ENCODE data around the gene BTBD9.

The BTBD9 gene

DNA sequence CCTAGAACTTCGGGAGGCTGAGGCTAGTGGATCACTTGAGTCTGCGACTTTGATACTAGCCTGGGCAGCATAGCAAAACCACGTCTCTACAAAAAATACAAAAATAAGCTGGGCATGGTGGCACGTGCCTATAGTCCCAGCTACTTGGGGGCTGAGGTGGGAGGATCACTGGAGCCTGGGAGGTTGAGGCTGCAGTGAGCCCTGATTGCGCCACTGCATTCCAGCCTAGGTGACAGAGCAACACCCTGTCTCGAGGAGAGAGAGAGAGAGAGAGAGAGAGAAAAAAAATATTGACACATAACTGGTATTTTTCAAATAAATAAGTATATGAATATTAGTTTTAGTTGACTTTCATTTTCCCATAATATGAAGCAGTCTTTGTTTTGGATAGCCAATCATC lies 222.2 kb downstream of the BTBD9 start:
- no peak for DNase-seq

DNA sequence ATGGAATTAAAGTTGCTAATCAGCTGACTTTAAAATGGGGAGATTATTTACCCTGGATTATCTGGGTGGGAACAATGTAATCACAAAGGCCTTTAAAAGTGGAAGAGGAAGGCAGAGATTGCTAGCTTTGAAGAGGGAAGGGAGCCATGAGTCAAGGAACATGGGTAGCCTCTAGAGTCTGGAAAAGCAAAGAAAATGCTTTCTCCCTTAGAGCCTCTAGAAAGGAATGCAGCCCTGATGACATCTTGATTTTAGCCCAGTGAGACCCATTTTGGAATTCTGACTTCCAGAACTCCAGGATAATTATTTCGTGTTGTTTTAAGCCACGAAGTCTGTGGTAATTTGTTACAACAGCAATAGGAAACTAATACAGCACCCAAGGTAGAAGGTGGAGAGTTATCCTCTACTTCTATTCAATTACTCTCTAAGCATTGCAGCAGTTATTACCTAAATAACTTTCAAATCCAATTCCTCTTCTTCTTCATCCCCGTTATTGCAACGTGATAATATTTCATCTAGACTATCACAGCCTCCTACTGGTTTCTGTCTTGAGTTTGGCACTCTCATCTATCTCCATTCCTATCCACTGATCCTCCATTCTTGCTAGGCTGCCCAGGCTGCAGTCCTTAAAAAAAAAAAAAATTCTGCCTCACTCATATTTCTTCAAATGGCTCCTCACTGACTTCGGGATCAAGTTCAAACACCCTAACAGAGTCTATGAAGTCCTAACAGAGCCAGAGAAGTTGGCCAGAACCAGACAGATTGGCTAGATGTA lies 224.3 kb downstream of the BTBD9 start:
- DNase-seq, result no peak

DNA sequence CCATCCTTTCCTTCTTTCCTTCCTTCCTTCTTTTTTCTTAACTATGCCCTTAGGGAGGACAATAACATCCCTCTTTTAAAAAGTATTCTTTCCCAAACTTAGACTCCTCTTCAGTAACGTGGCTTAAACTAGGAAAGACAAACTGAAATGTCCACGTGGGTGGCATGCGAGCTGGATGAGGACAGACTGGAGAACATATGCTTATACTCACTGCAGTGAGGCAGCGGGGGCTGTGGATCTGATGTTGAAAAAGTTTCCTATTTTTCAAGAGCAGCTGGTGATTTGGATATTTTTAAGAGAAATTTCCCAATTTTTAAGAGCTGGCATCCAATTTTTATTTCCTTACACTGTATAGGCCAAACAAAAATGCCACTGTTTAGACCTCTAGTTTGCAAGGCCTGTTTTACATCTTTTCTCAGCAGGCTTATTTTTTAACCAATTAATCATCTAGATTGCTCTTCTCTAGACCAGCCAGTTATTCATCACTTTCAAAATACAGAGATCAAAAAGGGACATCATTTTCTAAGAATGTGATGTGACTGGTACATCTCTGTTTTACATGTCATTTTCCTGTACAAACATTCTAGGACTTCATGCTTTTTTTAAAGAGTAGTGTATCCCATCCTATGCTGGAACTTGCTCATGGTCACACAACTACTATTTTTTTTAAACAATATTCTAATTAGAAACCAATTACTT lies 226.5 kb downstream of the BTBD9 start:
- no peak for DNase-seq

DNA sequence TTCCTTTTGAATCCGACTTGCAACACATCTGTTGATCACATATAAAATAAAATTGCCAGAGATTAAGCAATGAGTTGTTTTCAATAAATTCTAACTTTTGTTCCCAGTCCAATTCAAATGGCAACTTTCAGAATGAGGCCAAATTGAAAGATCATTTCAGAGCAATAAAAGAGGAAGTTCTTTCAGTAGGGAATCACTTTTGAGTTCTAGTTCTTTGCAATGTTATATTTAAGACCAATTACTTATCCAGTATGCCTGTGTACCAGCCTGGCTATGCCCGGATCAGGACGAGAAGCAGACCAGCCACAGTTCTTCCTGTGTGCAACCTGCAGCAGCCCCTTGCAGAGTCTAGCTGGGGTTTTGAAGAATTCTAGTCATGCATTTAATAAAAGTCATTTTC lies 232.5 kb downstream of the BTBD9 start:
- DNase-seq, result no peak

DNA sequence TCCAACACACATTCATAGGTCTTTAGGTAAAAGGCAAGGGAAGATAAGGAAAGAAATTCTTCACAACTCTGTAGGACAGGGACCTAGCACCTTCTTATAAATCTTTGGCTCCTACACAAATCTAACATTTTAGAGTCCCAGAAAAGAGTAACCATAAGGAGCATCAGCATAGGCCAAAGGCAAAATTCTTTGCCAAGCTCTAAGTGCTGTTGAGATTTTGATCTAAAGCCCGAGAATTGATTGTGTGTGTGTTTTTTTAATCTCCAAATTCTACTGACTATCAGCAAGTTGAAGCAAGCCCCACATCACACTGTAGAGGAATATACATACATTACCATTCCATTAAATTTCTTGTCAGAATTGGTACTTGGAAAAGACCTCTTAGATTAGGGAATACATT lies 233.6 kb downstream of the BTBD9 start:
- DNase-seq, result no peak

DNA sequence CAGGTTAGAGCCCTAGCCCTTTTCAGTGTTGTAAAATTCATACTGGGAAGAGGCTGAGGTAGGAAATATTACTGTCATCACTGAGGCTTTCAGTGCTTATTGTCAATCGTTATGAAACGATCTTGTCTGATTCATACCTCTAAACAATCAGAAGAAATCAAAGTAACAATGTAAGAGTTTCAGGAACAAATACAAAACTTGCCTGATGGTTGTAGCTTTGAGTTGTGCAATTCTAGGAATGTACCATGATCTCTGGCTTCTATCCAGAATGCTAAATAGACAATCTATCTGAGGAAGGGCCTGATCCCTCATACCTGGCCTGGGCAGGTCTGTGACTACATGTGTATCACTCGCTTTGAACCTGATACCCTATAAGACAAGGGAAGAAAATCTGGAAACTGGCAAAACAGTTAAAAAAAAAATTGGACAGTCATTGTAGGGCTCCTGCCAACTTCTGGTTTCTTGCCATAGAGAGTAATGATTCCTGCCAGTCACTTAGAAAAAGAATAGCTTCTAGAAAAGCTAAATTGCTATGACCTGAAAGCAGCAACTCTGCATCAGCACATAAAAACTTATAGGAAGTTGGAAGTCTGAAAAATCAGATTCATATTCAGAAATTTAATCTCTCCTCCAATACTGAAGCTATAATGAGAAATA lies 234.7 kb downstream of the BTBD9 start:
- DNase-seq, result no peak

DNA sequence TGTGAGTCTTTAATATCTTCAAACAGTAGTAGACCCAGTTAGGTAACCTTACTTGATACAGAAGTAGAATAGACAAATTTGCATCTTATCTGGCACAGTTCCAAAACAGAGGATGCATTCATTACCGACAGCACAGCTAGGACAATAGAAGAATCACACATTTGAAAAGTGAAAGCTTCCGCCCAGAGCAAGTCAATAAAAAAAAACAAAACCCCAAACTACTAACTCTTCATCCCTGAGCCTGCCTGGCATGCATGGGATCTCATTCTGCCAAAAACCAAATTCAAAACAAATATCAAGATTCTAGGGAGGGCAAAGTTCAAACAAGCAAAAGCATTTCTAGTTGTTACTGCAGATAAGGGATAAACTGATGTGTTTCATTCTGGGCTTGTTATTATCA lies 235.4 kb downstream of the BTBD9 start:
- no peak for DNase-seq

DNA sequence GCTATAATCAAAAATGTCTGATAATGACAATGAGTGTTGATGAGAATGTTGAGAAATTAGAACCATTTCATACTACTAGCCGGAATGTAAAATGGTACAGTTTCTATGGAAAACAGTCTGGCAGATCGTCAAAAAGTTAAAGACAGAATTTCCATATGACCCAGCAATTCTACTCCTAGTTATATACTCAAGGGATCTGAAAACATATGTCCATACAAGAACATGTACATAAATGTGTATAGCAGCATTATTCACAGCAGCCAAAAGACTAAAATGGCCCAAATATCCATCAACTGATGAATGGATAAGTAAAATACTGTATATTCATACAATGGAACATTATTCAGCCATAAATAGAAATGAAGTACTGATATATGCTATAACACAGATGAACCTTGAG lies 236.2 kb downstream of the BTBD9 start:
- DNase-seq, result no peak

DNA sequence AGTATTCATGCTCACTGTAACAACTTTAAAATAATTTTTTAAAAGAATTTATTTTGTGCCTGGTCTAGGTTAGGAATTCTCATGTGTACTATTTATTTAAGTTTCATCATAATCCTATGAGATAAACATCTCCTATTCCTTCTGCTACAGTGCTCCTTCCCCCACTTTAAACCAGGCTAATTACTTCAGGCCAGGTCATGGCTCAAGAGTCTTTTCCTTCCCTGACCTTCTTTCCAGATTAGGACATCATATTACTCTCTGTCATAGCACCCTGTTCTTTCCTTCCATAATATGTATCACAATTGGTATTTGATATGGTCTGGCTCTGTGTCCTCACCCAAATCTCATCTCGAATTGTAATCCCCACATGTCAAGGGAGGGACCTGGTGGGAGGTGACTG lies 239.0 kb downstream of the BTBD9 start:
- no peak for DNase-seq

DNA sequence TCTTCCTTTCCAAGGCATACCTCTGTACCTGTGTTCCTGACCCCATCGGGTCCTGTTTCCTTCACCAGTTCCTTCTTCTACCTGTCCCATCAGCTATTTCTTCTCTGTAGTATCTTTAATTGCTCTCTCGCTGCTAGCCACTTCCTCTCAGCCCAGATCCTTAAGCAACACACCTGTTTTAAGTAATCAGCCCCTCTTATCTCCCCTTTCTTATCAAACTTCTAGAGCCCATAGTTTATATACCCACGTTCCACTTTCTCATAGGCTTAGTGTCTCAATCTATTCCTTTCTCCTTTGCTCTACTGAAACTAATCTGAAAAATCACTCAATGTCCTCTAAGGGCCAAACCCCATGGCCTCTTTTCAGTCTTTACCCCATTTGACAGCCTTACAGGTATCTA lies 239.6 kb downstream of the BTBD9 start:
- DNase-seq, result no peak

DNA sequence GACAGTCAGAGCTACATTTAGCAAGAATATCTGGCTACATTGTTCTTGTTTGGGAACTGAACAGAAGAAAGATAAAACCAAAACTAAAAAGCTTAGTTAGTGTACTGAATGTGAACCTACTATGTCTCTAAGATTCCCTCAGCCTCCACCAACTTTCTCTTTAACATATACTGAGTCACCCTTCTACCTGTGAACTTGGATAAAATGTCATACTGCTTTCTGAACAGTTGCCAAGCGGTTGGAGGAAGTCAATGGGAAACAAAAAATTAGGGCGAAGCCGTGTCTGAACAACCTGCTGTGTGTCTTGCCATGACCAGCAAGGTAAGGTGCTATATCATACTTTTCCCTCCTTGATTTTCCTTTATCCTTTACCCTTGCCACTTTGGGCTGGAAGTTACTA lies 243.5 kb downstream of the BTBD9 start:
- no peak for DNase-seq

DNA sequence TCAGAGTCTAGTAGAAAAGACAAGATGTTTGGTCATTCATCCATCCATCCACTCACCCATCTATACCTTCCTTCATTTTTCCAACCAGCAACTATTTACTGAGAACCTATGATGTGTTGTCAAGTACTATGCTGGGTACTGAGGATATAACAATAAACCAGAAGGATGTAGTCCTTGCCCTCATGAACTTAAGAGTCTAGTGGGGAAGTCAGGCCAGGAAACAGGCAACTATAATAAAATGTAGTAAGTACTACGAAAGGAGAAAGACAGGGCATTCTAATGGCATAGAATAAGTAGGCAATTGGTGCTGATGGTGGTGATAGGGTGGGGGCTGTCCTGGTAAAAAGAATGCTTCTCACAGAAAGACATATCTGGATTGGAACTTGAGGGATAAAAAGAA lies 245.7 kb downstream of the BTBD9 start:
- DNase-seq, result no peak

DNA sequence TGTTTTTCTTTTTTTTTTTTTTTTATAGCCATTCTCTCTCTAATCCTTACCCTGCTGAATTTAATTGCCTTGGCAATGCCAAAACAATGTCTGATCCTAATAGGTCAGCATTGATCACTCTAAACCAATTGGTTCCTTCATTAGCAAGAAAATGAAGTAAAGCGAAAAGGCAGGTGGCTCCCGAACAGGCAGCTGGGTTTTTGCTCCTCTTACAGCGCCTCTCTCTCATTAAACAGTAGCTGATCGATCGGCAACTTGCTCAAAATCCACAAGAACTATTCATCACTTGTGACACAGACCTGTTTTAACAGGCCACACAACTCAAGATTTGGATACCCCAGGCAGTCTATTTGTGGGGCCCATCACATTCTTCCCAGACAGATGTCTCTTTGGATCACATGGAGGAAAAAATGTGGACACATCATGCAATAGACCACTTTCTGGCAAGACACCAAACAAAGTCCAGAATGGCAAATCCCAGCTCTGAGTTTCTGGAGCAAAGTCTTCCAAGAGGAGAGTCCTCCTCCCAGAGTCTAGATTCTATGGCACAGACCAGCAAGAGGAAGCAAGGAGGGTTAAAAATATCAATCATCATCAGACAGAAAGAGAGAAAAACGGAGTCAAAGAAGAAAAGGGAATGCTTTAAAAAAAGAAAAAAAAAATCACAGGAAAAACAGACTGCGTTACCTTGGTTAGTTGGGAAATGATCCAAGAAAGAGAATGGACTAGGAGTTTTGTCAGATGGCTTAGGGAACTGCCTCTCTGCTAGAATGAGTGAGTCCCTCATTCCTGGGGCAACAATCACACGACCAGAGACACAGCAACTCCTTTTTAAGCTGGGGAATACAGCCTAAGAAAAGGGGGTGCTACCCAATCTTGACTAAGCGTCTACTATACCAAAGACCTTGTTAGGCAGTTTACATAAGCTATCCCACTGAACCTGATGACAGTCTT lies 247.8 kb downstream of the BTBD9 start:
- no peak for DNase-seq

DNA sequence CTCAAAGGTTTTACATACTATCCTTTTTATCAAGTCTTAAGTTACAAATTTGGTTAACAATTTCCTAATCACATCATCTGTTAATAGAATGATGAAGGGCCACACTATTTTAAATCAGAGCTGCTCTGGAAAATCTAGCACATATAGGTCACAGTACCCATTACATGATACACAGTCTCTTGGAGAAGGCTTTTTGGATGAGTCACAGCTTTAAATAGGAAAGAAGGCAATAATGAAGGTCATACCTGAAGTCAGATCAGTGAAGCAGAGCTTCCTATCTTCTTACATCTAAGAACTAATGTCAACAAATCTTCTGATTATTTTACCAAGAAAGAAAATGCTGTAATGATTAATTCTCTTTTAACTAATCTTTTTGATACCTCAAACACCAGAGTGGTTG lies 248.5 kb downstream of the BTBD9 start:
- no peak for DNase-seq

DNA sequence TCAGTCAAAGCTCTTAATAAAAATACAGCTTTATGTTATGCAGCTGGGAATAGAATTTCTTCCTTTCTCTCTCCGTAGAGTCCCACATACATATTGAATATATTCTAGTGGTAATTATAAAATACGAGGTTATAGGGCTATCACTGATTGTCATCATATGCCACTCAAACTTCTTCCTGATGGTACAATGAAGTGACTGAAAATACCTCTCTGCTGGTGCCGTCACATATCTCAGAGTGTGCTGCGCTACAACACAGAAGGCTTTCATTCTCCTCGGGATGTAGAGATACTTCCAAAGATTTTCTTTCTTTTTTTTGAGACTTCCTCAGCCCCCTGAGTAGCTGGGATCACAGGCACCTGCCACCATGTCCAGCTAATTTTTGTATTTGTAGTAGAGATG lies 249.9 kb downstream of the BTBD9 start:
- DNase-seq, result no peak

DNA sequence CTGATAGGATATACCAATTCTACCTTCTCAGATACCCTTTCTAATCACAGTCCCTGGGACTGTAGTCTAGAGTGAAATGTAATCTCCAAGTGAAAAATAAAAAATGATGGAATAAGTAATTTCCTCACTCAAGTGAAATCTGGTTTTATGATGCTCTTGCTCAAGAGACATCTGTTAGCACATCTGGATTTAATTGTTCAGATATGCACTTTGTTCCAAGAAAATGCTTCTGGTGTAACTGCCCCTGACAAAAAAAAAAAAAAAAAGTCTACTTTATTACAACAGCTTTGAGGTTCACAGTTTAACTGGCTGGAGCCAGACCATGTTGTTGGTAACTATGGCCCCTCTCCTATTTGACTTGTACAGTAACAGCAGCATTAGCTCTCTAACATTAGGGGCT lies 251.8 kb downstream of the BTBD9 start:
- no peak for DNase-seq

DNA sequence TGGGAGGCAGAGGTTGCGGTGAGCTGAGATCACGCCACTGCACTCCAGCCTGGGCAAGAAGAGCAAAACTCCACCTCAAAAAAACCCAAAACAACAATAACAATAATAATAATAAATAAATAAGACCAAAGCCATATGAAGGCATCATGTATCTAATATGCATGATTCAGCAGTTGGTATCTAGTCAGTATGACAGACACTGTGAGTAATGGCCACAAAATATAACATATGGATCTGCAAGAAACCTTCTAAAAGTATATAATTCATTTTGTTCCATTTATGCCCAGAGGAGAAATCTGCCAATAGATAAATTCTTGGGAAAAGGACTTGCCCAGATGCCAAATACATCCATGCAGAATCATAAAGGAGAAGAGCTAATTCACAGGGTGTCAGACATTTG lies 252.3 kb downstream of the BTBD9 start:
- no peak for DNase-seq

DNA sequence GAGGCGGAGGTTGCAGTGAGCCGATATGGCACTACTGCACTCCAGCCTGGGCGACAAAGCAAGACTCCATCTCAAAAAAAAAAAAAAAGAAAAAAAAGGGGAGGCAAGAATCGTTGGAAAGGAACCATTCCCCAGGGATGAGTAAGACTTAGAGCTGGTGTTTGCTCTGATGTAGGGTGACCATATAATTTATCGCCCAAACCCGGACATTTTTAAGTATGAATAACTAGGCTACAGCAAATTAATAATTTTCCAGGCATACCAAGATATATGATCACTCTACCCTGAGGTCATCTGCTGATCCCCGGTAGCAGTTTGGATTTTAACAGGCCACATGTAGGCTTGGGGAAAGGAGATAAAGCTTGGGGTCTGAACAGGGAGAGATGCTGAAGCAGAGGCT lies 260.9 kb downstream of the BTBD9 start:
- DNase-seq, result no peak

DNA sequence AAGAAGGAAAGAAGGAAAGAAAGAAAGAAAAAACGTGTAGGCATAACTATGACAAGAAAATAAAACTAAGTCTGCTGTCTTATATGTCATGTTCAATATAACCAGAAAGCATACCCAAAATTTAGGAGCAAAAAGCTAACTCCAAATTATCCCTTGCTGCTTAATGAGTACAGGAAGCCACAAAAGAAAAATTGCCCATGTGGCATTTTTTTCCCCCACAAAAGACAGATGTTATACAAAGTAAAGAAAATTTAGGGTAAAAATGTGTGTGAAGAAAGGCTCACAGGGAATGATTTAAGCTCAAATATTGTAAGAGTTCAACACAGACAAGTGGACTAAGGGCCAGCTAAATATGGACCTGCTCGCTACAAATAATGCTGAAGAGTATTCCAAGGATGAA lies 263.8 kb downstream of the BTBD9 start:
- DNase-seq, result no peak

DNA sequence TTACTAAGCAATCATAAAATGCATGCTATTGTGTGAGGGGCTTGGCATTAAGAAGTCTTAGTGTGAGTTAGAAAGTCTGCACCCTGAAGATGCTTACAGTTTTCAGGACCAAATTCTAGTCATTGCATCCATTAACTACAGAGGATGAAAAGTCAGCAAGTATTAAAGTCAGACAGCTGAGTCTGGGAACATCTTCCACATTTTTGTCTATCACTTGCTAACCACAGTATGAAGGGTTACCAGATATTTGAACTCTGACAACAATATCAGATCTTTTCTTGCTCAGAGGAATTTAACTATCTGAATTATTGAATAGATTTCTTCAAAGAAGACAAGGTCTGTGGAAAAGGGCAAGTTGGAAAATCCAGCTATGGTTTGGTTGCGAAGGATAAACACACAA lies 264.4 kb downstream of the BTBD9 start:
- DNase-seq, result no peak

DNA sequence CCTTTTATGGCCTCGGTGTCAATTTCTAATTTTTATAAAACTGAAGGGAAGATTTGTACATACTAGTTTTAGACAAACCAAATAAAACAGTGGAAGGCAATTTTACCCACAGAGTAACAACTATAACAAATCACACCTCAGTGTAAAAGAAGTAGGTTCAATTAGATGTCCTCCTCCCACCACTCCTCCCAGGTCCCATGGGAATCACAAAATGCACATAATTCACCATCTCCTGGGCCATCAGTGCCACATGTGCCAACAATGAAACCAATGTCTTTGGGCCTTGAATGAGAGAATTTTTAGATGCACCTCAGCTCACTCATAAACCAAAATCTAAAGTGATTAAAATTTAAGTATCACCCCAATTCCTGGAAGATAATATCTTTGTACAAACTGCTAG lies 267.8 kb downstream of the BTBD9 start:
- no peak for DNase-seq

DNA sequence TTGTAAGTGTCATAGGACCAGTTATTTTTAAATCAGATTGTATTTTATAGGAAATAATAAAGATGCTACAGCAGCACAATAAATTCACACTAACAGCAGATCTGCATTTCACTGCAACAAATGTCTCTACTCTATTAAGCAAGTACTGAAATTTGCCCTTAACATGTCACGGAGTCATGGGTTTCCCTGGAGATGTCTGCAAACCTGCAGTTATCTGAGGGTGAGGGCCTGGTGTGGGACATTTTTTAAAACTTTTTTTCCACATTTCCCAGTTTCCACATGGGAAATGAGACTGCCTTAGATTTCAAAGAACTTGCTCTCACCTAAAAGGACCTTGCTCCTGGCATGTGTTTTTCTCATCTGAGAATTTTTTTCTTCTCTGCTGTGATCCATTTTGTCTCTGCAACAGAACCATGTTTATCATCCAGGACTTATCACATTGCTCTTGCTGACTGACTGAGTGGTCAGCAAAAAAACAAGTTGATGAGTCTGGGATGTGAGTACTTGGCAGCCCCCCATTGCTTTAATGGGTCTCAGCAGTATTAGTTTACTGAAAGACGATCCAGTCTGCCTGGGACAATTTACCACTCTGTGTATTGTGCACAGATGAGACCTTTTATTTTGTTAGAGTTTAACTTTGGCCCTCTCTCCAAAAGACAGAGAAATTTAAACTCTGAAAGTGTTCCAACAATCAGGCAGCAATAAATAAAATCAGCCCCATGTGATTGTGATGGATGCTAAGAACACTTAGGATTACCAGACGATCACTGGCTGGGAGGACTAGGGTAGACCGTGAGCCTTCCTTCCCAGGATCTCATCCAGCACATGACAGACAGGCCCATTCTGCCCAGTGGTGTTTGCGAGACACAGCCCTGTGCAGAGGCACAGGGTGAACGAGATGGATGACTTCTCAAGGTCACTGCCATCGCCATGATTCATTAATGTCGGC lies 268.8 kb downstream of the BTBD9 start:
- no peak for DNase-seq

All from stimulated activated CD4-positive, alpha-beta T cell treated with anti-CD3 and anti-CD28 coated beads, Interleukin-4, amount 100 ng/mL, for 4 hours (primary cell).